MG63 (cell line): ENCODE data around the gene PSD2. TPM values are rescaled to one million over a fixed set of nuclear protein-coding genes. Genes with fewer than 3 reads are reported as not detected.

Experiments used
- DNase-seq: peaks from one replicate; pipeline ENCODE4 v3.0.0-alpha.2; 2020
- H3K27me3 ChIP-seq: fragments of 250-450 bp; sonication (Bioruptor Pico); 2 replicates; pipeline ENCODE4 v1.5.1; 2020; ENCODE audit warnings: mild to moderate bottlenecking, moderate library complexity
- H3K36me3 ChIP-seq: fragments of 250-450 bp; sonication (Bioruptor Pico); 2 replicates; pipeline ENCODE4 v1.5.1; 2020; ENCODE audit warnings: mild to moderate bottlenecking, moderate library complexity
- H3K4me3 ChIP-seq: fragments of 250-450 bp; sonication (Bioruptor Pico); 2 replicates; pipeline ENCODE4 v1.5.1; 2020; ENCODE audit warnings: mild to moderate bottlenecking, moderate library complexity
- H3K9me3 ChIP-seq: fragments of 250-450 bp; sonication (Bioruptor Pico); 2 replicates; pipeline ENCODE4 v1.5.1; 2020; ENCODE audit warnings: mild to moderate bottlenecking, moderate library complexity
- total RNA-seq: library from RNA; depleted of rRNA; stranded (reverse); fragments of >200 nt; shearing (Covaris generic); gene quantifications from 2 replicates; pipeline ENCODE4 v1.2.3, GENCODE V29; 2014; ENCODE audit warnings: low replicate concordance

PSD2 gene
- total RNA-seq, 1 experiment from 2014 or later, result 0.16 TPM

DNA sequence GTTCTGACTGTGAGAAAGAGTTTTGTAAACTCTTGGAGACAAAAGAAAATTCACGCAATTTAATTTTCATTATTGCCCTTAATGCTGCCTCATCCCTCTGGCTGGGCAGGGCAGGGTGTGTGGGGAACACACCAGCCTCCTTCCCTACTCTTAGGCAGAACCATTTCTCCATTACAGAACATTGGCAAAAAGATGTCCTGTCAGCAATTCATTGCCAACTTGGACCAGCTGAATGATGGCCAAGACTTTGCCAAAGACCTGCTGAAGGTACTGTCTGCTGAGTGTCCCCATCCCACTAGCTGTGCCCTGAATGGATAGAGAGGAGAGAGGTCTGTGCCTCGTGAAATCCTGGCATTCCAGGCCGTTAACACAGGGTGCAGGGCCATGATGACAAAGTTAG is 37.9 kb downstream of the PSD2 start:
- no peak for DNase-seq
- no peaks in the 10 kb centered on the region for H3K36me3 ChIP-seq
- peaks cover 34% of the 10 kb centered on the region for H3K27me3 ChIP-seq
- H3K4me3 ChIP-seq, result no peak overlapping the region
- no peaks in the 10 kb centered on the region for H3K9me3 ChIP-seq

DNA sequence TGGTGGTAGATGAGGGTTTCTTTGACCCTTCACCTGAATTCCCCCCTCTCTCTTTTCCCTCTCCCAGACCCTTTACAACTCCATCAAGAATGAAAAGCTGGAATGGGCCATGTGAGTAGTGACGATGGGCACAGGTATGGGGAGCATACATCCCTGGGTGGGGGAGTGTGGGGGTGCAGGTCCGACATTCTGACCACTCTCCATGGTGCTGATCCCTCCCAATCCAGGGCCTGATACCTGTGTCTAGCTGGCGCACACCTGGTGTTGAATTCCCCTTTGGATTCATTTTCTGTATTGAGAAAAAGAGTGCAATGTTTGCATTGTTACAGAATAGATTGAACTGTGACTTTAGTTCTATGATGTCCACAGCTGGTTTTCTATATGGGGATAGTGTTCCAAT is 40.0 kb downstream of the PSD2 start:
- H3K4me3 ChIP-seq, result no peak overlapping the region
- H3K9me3 ChIP-seq, result no peaks in the 10 kb centered on the region
- H3K27me3 ChIP-seq, result peaks cover 34% of the 10 kb centered on the region
- DNase-seq, result no peak
- H3K36me3 ChIP-seq, result no peaks in the 10 kb centered on the region

DNA sequence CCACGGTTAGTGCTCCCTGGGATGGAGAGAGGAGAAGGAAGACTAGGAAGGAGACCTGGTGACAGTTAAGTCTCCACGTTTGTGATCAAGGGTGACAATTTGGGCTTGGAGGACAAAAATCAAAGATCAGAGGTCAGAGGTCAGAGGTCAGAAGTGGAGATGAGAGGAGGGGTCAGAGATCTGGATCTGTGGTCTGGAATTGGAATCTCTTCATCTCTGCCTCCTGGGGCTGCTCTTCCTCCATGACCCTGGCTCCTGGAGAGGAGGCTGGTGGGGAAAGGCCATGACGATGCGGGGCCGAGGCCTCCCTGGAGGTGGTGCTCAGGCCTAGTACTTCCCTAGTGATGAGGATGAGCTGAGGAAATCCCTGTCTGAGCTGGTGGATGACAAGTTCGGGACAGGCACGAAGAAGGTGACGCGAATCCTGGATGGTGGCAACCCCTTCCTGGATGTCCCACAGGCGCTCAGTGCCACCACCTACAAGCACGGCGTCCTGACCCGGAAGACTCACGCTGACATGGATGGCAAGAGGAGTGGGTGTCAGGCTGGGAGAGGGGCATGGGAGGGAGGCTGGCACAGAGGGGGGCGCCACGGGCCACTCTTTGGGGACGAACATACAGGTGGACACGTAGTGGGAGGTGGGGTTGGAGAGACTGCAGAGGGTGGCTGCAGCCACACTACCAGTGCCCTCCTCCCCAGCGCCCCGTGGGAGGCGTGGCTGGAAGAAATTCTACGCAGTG is 41.0 kb downstream of the PSD2 start:
- H3K9me3 ChIP-seq, result no peaks in the 10 kb centered on the region
- peaks cover 26% of the 10 kb centered on the region for H3K27me3 ChIP-seq
- DNase-seq, result no peak
- no peak overlapping the region for H3K4me3 ChIP-seq
- no peaks in the 10 kb centered on the region for H3K36me3 ChIP-seq

DNA sequence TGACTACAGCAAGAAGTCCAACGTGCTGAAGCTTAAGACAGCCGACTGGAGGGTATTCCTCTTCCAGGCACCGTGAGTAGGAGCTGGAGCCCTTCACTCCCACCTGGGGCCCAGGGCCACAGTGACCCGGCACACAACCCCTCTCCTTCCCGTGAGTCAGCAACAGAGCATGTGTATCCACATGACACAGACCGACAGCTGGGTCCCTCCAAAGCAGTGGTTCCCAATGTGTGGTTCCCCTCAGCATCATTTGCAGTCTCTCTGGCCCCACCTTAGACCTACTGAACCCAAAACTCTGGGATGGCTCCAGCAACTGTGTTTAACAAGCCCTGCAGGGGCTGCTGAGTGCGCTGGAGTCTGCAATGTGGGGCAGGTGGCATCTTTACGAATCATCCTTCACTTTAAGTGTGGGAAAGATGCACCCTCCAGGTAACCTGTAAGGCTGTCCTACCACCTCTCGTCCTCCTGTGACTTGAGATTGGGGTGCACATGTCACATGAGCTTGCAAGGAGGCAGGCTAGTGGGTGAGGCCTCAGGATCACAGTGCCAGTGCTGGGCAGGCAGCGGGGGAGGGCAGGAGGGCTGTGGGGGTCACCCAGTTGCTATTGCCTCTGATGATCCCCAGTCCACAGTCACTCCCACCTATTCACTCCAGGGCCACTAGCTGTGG is 42.2 kb downstream of the PSD2 start:
- Histone ChIP-seq H3K4me3 (no peak overlapping the region), H3K27me3 (peaks cover 14% of the 10 kb centered on the region), H3K36me3 (no peaks in the 10 kb centered on the region), H3K9me3 (no peaks in the 10 kb centered on the region)
- DNase-seq, result no peak

DNA sequence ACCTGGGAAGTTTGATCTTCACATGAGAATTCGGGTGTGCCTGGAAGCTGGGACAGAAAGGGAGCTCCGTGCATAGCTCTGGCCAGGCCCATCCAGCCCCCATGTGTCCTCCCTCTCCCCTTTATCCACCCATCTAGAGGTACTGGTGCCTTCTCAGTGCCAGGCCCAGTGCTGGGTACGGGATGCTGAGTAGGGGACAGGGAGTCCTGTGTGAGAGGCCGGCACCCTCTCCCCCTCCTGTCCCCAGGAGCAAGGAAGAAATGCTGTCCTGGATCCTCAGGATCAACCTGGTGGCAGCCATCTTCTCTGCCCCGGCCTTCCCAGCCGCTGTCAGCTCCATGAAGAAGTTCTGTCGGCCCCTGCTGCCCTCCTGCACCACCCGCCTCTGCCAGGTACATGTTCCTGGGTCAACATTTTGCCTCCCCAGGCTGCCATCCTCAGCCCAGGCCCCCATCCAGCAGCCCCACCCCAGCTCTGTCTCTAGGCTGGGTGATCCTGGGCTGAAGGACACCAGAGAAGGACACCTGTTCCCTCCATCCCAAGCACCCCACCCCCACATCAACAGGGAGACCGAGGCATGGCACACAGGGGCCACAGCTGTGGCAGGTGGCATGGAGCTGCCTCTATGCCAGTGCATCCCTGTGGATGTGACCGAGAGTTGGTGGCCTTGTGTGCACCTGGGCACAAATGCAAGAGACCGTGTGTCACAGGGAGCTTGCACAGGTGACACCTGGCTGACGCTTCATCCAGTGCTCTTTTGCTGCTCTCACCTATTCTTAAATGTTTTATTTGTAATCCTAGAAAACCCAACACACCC is 43.0 kb downstream of the PSD2 start:
- Histone ChIP-seq H3K4me3 (no peak overlapping the region), H3K36me3 (no peaks in the 10 kb centered on the region), H3K27me3 (peaks cover 9% of the 10 kb centered on the region), H3K9me3 (no peaks in the 10 kb centered on the region)
- no peak for DNase-seq

DNA sequence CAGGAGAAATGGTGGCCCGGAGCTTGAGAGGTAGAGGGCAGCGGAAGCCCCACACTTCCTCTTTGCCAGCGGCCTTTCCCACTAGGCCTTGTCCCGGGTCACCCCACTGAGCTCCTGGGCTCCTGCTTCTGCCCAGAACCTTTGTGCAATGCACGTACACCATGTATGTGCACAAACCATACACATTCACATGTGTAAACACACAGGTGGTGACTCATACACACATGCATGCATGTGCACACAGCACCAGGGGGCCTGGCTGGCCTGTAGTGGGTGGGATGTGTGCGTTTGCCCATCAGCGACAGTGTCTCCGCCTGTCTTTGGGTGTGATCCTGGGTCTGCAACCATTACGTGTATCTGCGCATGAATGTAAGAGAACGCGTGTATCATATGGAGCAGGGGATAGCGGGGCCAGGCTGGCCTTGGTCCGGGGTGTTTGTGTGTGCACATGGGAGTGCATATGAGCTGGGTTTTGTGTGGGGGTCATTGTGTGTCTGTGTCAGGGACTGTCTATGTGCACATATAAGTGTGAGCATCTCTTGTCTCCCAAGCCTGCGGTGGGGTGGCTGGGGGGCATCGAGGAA is 43.7 kb downstream of the PSD2 start:
- Histone ChIP-seq H3K4me3 (no peak overlapping the region), H3K9me3 (no peaks in the 10 kb centered on the region), H3K27me3 (peaks cover 4% of the 10 kb centered on the region), H3K36me3 (no peaks in the 10 kb centered on the region)
- no peak for DNase-seq

DNA sequence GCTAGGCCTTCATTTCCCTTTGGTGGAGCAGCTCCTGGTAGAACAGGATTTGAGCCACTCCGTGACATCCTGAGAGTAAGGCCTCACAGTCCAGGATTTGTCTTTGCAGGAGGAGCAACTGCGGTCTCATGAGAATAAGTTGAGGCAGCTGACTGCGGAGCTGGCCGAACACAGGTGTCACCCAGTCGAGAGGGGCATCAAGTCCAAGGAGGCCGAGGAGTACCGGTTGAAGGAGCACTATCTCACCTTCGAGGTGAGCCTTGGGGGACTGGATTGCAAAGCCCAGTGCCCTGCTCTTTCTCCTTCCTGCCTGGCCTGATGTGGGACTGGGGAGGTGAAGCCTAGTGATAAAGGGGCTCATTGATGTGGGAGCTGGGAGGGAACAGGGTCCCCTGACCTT is 44.3 kb downstream of the PSD2 start:
- H3K36me3 ChIP-seq, result no peaks in the 10 kb centered on the region
- no peaks in the 10 kb centered on the region for H3K27me3 ChIP-seq
- no peak for DNase-seq
- H3K4me3 ChIP-seq, result no peak overlapping the region
- H3K9me3 ChIP-seq, result no peaks in the 10 kb centered on the region

DNA sequence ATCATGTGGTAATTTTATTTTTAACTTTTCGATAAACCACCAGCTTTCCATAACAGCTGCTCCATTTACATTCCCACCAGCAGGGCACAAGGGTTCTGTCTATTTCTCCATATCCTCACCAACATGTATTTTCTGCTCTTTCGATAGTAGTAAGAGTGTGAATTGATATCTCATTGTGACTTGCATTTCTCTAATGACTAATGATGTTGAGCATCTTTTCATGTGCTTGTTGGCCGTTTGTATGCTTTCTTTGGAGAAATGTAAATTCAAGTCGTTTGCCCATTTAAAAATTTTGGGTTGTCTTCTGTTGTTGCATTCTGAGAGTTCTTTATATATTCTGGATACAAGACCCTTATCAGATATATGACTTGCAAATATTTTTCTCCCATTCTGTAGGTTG is 45.9 kb downstream of the PSD2 start:
- no peak overlapping the region for H3K4me3 ChIP-seq
- no peaks in the 10 kb centered on the region for H3K27me3 ChIP-seq

DNA sequence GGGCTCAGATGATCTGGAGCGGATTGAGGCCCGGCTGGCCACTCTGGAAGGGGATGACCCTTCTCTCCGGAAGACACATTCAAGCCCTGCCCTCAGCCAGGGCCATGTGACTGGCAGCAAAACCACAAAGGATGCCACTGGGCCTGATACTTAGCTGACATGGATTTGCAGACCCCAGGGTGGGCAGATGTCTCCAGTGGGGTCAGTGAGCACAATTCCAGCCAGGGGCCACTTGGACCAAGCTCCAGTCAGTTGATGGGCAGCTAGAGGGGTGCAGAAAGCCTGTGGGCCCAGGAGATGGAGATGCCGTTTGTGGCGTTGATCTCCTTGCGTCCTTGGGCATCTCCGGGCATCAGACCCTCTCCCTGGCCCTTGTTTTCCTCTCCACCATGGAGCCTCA is 46.7 kb downstream of the PSD2 start:
- DNase-seq, result no peak
- no peaks in the 10 kb centered on the region for H3K36me3 ChIP-seq
- H3K4me3 ChIP-seq, result no peak overlapping the region
- H3K9me3 ChIP-seq, result no peaks in the 10 kb centered on the region
- no peaks in the 10 kb centered on the region for H3K27me3 ChIP-seq

More for the DNA sequence above, 45.9 kb downstream of the PSD2 start:
- DNase-seq, result no peak
- Histone ChIP-seq H3K36me3 (no peaks in the 10 kb centered on the region), H3K9me3 (no peaks in the 10 kb centered on the region)

DNA sequence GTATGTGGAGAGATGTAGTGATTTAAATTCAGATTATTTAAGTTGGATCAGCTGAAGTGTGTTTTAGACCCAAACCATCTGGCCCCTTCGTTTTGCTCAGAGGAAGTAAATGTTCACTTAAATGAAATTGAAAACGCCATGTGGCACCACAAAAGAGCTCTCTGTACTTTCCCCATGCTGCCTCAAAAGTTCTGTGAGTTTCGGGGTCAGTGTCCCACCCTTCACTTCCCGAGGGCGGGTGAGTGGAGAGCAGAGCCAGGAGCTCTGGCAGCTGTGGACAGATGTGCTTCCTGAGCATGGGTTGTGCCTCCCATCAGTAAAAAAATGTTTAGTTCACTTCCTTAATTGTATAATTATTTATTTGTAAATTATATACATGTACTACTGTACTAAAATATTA is 48.4 kb downstream of the PSD2 start:
- Histone ChIP-seq H3K27me3 (no peaks in the 10 kb centered on the region), H3K4me3 (no peak overlapping the region), H3K36me3 (no peaks in the 10 kb centered on the region), H3K9me3 (no peaks in the 10 kb centered on the region)
- DNase-seq, result no peak

DNA sequence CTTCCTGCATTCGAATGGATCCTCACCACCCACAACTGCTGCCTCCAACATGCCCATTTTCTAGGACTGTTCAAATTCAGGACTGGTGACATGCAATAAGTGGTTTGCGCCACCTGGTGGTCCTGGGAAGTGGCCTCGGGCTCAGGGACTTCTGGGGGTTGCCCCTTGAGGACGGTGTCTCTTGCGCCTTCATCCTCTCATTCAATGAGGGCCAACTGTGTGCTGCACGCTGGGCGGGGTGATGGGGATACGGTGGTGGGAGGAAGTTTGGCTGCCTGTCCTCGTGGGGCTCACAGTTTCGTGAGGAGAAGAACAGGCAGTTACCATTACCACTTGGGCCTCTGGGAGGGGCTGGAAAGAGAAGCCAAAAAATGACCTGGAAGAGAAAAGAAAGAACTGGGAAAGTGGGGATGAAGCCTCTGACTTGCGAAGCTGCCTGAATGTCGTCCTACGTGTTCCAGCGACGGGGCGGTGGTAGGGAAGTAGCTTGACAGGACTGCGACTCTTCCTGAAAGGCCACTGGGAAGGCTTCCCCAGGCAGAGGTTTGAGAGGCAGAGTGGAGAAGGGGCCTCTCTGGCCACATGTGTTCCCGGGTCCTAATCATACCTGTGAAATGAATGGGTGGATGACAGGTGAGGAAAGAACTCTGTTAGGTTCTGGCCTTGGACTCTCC is 49.0 kb downstream of the PSD2 start:
- no peaks in the 10 kb centered on the region for H3K36me3 ChIP-seq
- H3K9me3 ChIP-seq, result no peaks in the 10 kb centered on the region
- DNase-seq, result peak; percentile 72
- no peak overlapping the region for H3K4me3 ChIP-seq
- no peaks in the 10 kb centered on the region for H3K27me3 ChIP-seq

DNA sequence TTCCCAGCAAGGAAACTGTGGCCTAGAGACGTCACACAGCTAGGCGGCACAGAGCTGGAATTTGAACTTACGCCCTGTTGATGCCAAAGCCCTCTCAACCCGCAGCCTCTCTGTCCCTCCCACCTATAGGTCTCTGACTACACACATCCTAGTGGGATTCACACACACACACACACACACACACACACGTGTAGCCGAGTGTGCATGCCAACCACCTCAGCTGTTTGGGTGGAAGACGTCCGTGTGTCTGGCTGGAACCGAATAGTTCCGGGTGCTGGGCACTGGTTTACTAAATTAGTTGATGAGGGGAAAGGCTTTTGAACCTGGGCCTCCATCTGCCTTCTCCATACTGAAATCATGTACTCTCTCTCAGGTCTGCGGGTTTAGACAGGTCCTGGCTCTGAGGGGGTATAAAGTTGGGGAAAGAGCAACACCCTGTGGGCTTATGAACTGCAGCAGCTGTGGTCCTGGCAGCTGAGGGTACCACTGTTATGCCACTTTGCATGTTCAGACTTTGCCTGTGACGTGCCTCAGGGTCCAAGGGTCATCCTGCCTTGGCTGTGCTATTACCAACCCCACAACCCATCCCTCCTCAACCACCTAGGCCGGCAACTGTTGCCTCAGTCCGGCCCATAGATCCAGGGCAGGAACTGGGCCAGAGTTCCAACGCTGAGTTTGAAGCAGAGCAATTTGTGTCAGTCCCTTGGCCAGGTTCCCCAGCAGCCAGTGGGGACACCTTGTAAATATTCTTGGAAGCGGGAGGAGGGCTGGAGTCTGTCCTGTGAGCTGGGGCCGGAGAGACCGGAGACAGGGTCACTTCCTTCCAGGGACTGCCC is 50.5 kb downstream of the PSD2 start:
- H3K36me3 ChIP-seq, result no peaks in the 10 kb centered on the region
- H3K27me3 ChIP-seq, result no peaks in the 10 kb centered on the region
- no peak overlapping the region for H3K4me3 ChIP-seq
- DNase-seq, result no peak
- H3K9me3 ChIP-seq, result no peaks in the 10 kb centered on the region

DNA sequence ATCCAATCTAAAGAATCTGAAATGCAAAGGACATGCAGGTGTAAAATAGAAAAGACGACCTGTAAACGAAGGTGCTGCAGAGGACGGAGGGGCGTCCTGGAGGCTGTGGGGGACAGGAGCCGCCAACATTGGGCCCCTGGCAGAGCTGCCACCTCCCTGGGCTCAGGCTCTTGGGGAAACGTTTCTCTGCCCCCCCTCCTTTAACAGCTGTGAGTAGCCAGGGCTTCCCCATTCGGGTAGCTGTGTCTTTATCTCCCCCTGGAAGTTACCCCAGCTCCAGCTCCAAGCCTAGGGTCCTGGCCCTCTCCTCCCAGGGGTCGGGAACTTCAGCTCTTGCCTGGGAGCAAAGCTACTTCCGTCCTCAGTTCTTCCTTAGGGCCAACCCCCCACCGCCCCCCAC is 51.5 kb downstream of the PSD2 start:
- no peaks in the 10 kb centered on the region for H3K9me3 ChIP-seq
- no peak overlapping the region for H3K4me3 ChIP-seq
- H3K36me3 ChIP-seq, result no peaks in the 10 kb centered on the region
- DNase-seq, result no peak
- no peaks in the 10 kb centered on the region for H3K27me3 ChIP-seq

DNA sequence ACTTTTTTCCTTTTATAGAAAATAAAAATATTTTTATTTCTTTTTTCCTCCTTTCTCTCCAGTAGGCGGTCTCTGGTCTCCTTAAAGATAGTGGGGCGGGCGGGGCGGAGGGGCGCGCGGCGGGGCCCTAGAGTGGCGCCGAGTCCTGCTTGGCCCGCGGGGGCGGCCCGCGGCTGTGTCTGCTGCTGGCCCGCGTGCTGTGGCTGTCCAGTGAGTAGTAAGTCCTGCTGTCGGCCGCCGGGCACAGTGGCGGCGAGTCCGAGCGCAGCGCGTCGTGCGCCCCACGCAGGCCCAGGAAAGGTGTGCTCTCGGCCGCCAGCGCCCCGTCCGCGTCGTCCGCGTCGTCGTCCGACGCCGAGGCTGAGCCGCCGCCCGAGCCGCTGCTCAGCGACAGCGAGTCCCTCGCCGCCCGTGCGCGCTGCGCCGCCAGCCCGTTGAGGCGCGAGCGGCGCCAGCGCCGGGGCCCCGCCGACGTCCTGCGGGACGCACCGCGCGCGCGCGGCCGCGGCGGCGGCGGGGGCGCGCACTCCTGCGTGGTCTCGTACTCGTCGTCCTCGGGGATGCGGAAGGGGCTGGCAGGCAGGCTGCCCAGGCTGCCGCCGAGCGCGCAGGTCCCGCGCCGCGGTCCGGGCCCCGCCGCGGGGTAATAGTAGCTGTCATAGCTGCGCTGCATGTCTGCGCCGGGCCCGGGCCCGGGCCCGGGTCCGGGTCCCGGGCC is 52.3 kb downstream of the PSD2 start:
- Histone ChIP-seq H3K9me3 (no peaks in the 10 kb centered on the region), H3K27me3 (no peaks in the 10 kb centered on the region), H3K4me3 (peak overlapping the region; percentile 40), H3K36me3 (no peaks in the 10 kb centered on the region)
- DNase-seq, result peak; percentile 71

DNA sequence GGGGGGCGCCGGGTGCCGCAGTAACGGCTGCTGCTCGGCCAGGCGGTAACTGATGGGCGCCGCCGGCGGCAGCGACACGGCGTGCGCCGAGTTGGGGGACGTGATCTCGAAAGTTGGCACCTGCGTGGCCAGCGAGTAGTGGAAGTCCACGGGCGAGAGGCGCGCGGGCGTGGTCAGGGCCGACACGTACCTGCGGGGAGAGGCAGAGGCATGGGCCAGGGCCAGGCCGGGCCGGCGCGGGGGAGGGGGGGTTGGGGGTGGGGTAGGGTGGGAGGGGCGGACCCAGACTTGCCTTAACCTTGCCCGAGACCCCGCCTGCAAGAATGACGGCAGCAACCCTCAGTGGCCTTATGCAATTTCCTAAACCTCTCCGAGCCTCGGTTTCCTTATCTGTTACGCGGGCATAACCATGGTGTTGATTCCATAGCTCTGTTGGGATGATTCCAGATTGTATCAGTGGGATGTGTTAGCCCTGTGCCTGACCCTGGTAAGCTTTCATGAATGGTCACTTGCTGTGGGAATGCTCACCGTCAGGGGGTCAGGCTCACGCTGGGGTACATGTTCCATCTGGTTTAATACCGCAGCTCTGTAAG is 53.0 kb downstream of the PSD2 start:
- Histone ChIP-seq H3K36me3 (no peaks in the 10 kb centered on the region), H3K9me3 (no peaks in the 10 kb centered on the region), H3K27me3 (no peaks in the 10 kb centered on the region), H3K4me3 (peak overlapping the region; percentile 19; the same call in 1 of the 2 replicates)
- no peak for DNase-seq
